ENCODE measurements around the gene B3GAT3.
"Not testable (repeated sequence)": the region's sequence is repeated elsewhere in the genome, so short reads cannot be mapped to it uniquely, and the experiment has no call there.

The B3GAT3 gene

GRCh38 chr11:62602141-62603071 lies 19.4 kb downstream of the B3GAT3 start:
- no peak for DNase-seq

- peak; percentile 99 for DNase-seq
Measured at GRCh38 chr11:62601372-62602140, 20.2 kb downstream of the B3GAT3 start, which contains the start of gene MTA2. MTA2 (minus strand) TSS chr11:62601865; CDS start chr11:62601450, 415 bp downstream.

GRCh38 chr11:62601122-62601371 lies 20.7 kb downstream of the B3GAT3 start:
- no peak for DNase-seq

GRCh38 chr11:62600367-62601121 lies 21.2 kb downstream of the B3GAT3 start:
- no peak for DNase-seq

- no peak for DNase-seq
Measured at GRCh38 chr11:62599901-62600300, 21.9 kb downstream of the B3GAT3 start.

GRCh38 chr11:62599069-62599696 lies 22.6 kb downstream of the B3GAT3 start:
- peak; percentile 92 for DNase-seq

GRCh38 chr11:62595124-62595523 lies 26.7 kb downstream of the B3GAT3 start:
- DNase-seq = no peak

GRCh38 chr11:62593434-62594044 lies 28.2 kb downstream of the B3GAT3 start:
- peak; percentile 64 for DNase-seq

- DNase-seq = no peak
Measured at GRCh38 chr11:62592989-62593421, 28.8 kb downstream of the B3GAT3 start.

GRCh38 chr11:62592146-62592815 lies 29.5 kb downstream of the B3GAT3 start:
- DNase-seq = no peak

GRCh38 chr11:62591448-62592145 lies 30.2 kb downstream of the B3GAT3 start, which contains the start of gene TUT1:
TUT1 (minus strand) TSS chr11:62591523; CDS start chr11:62591485, 38 bp downstream.
- peak; percentile 95 for DNase-seq

GRCh38 chr11:62588966-62589637 lies 32.7 kb downstream of the B3GAT3 start:
- DNase-seq = no peak

- not testable (repeated sequence) for DNase-seq
Measured at GRCh38 chr11:62585356-62585755, 36.4 kb downstream of the B3GAT3 start.

GRCh38 chr11:62581735-62582134 lies 40.1 kb downstream of the B3GAT3 start:
- DNase-seq = not testable (repeated sequence)

- no peak for DNase-seq
Measured at GRCh38 chr11:62580959-62581715, 40.6 kb downstream of the B3GAT3 start.

GRCh38 chr11:62579252-62579651 lies 42.5 kb downstream of the B3GAT3 start:
- DNase-seq = no peak

GRCh38 chr11:62578541-62578940 lies 43.2 kb downstream of the B3GAT3 start:
- no peak for DNase-seq

GRCh38 chr11:62577046-62577714 lies 44.6 kb downstream of the B3GAT3 start:
- DNase-seq = no peak

GRCh38 chr11:62575837-62576236 lies 45.9 kb downstream of the B3GAT3 start:
- no peak for DNase-seq
